Measurements from ENCODE around the gene PTBP2.
"Not testable (repeated sequence)": the region's sequence is repeated elsewhere in the genome, so short reads cannot be mapped to it uniquely, and the experiment has no call there.

PTBP2 gene

GRCh38 chr1:96727860-96728259 lies 6.3 kb downstream of the PTBP2 start:
- in situ Hi-C loops (cut with HindIII; ENCODE audit: low sequenced_read_pairs) = no loop called here

GRCh38 chr1:96730574-96731298 lies 9.2 kb downstream of the PTBP2 start:
- in situ Hi-C loops (cut with HindIII; ENCODE audit: low sequenced_read_pairs) = no loop called here

GRCh38 chr1:96741335-96741734 lies 19.8 kb downstream of the PTBP2 start:
- in situ Hi-C loops (cut with HindIII; ENCODE audit: low sequenced_read_pairs) = no loop called here

- in situ Hi-C loops (cut with HindIII; ENCODE audit: low sequenced_read_pairs) = loop anchor here (5.0 kb wide), 1 partner anchor 36 kb away; no protein-coding TSS in a partner anchor
Observed at GRCh38 chr1:96746440-96747420, 25.1 kb downstream of the PTBP2 start.

- in situ Hi-C loops (cut with HindIII; ENCODE audit: low sequenced_read_pairs) = loop anchor here (5.0 kb wide), 1 partner anchor 35 kb away; no protein-coding TSS in a partner anchor
Observed at GRCh38 chr1:96747565-96747964, 26.0 kb downstream of the PTBP2 start.

- in situ Hi-C loops (cut with HindIII; ENCODE audit: low sequenced_read_pairs) = loop anchor here (5.0 kb wide), 1 partner anchor 34 kb away; no protein-coding TSS in a partner anchor
Observed at GRCh38 chr1:96748078-96748477, 26.5 kb downstream of the PTBP2 start.

GRCh38 chr1:96749618-96750017 lies 28.0 kb downstream of the PTBP2 start:
- in situ Hi-C loops (cut with HindIII; ENCODE audit: low sequenced_read_pairs) = loop anchor here (5.0 kb wide), 1 partner anchor 33 kb away; no protein-coding TSS in a partner anchor

GRCh38 chr1:96752394-96752793 lies 30.8 kb downstream of the PTBP2 start:
- in situ Hi-C loops (cut with HindIII; ENCODE audit: low sequenced_read_pairs) = no loop called here

GRCh38 chr1:96756789-96757188 lies 35.2 kb downstream of the PTBP2 start:
- in situ Hi-C loops (cut with HindIII; ENCODE audit: low sequenced_read_pairs) = no loop called here

- in situ Hi-C loops (cut with HindIII; ENCODE audit: low sequenced_read_pairs) = not testable (repeated sequence)
Observed at GRCh38 chr1:96762586-96762985, 41.0 kb downstream of the PTBP2 start.

GRCh38 chr1:96763514-96763913 lies 41.9 kb downstream of the PTBP2 start:
- in situ Hi-C loops (cut with HindIII; ENCODE audit: low sequenced_read_pairs) = no loop called here

- in situ Hi-C loops (cut with HindIII; ENCODE audit: low sequenced_read_pairs) = no loop called here
Observed at GRCh38 chr1:96764469-96764868, 42.9 kb downstream of the PTBP2 start.

GRCh38 chr1:96771847-96772246 lies 50.3 kb downstream of the PTBP2 start:
- in situ Hi-C loops (cut with HindIII; ENCODE audit: low sequenced_read_pairs) = no loop called here

- in situ Hi-C loops (cut with HindIII; ENCODE audit: low sequenced_read_pairs) = no loop called here
Observed at GRCh38 chr1:96772349-96772748, 50.8 kb downstream of the PTBP2 start.

- in situ Hi-C loops (cut with HindIII; ENCODE audit: low sequenced_read_pairs) = no loop called here
Observed at GRCh38 chr1:96772972-96773371, 51.4 kb downstream of the PTBP2 start.

- in situ Hi-C loops (cut with HindIII; ENCODE audit: low sequenced_read_pairs) = loop anchor here (5.0 kb wide), 1 partner anchor 35 kb away; no protein-coding TSS in a partner anchor
Observed at GRCh38 chr1:96782206-96782605, 60.6 kb downstream of the PTBP2 start.

- in situ Hi-C loops (cut with HindIII; ENCODE audit: low sequenced_read_pairs) = loop anchor here (5.0 kb wide), 1 partner anchor 36 kb away; no protein-coding TSS in a partner anchor
Observed at GRCh38 chr1:96782856-96783255, 61.3 kb downstream of the PTBP2 start.

- in situ Hi-C loops (cut with HindIII; ENCODE audit: low sequenced_read_pairs) = no loop called here
Observed at GRCh38 chr1:96790599-96790998, 69.0 kb downstream of the PTBP2 start.

GRCh38 chr1:96792220-96792619 lies 70.6 kb downstream of the PTBP2 start:
- in situ Hi-C loops (cut with HindIII; ENCODE audit: low sequenced_read_pairs) = no loop called here

- in situ Hi-C loops (cut with HindIII; ENCODE audit: low sequenced_read_pairs) = not testable (repeated sequence)
Observed at GRCh38 chr1:96801696-96802095, 80.1 kb downstream of the PTBP2 start.

GRCh38 chr1:96804648-96805047 lies 83.1 kb downstream of the PTBP2 start:
- in situ Hi-C loops (cut with HindIII; ENCODE audit: low sequenced_read_pairs) = no loop called here
